Inflammatory macrophage (primary cell): ENCODE data around the gene NRN1.
"Not testable (repeated sequence)": the region's sequence is repeated elsewhere in the genome, so short reads cannot be mapped to it uniquely, and the experiment has no call there.

Source experiments
- DNase-seq, 2 donors: peaks; one replicate each; pipeline ENCODE4 v3.0.0-alpha.2; 2020 to 2022
- total RNA-seq, 18 experiments: gene quantifications; one replicate each; lab custom pipeline; 2026; ENCODE audit warnings: mixed read lengths in 6 of 18, inconsistent platforms in 2 of 18; lab: John Stamatoyannopoulos, UW

The NRN1 gene
- 0.06 to 1.1 (median 0.24) reads per million in 18 experiments for total RNA-seq

GRCh38 chr6:6006428-6007365 is at the start of gene NRN1:
Gene NRN1, minus strand, starts transcription at chr6:6006925. Its CDS starts 176 bp downstream, at chr6:6006749.
- no peak for DNase-seq

GRCh38 chr6:6052216-6052615 is 45.5 kb upstream of the NRN1 start:
- no peak for DNase-seq

- DNase-seq: no peak
Measured at GRCh38 chr6:6046716-6047115, 40.0 kb upstream of the NRN1 start.

- no peak for DNase-seq
Measured at GRCh38 chr6:6039946-6040509, 33.3 kb upstream of the NRN1 start.

- no peak for DNase-seq
Measured at GRCh38 chr6:6037179-6037578, 30.5 kb upstream of the NRN1 start.

GRCh38 chr6:6033858-6034257 is 27.1 kb upstream of the NRN1 start:
- no peak for DNase-seq

- no peak for DNase-seq
Measured at GRCh38 chr6:6026513-6027205, 19.9 kb upstream of the NRN1 start.

- DNase-seq: no peak
Measured at GRCh38 chr6:6025736-6026135, 19.0 kb upstream of the NRN1 start.

- no peak for DNase-seq
Measured at GRCh38 chr6:6024220-6024619, 17.5 kb upstream of the NRN1 start.

- DNase-seq: not testable (repeated sequence)
Measured at GRCh38 chr6:6022841-6023240, 16.1 kb upstream of the NRN1 start.

- DNase-seq: peak; percentile 25 to 62
Measured at GRCh38 chr6:6008648-6009421, 2.1 kb upstream of the NRN1 start.

- no peak for DNase-seq
Measured at GRCh38 chr6:6008089-6008647, 1.4 kb upstream of the NRN1 start.

- DNase-seq: no peak
Measured at GRCh38 chr6:6007366-6008088, 802 bp upstream of the NRN1 start.

GRCh38 chr6:6006006-6006427 is 708 bp downstream of the NRN1 start:
- DNase-seq: no peak

GRCh38 chr6:6005051-6006005 is 1.4 kb downstream of the NRN1 start:
- no peak for DNase-seq

- DNase-seq: no peak
Measured at GRCh38 chr6:6004390-6004995, 2.2 kb downstream of the NRN1 start.

- DNase-seq: peak; percentile 56 to 61
Measured at GRCh38 chr6:6003621-6004366, 2.9 kb downstream of the NRN1 start.

GRCh38 chr6:6002848-6003620 is 3.7 kb downstream of the NRN1 start:
- no peak for DNase-seq
